GM21447 (cell line): Measurements from ENCODE around the gene PLCB4.

Experiments
- ATAC-seq: cut with Tn5 transposase; IDR thresholded peaks from one replicate; pipeline ENCODE4 v1.9.1; 2021; ENCODE audit not compliant: unreplicated experiment

Gene PLCB4

GRCh38 chr20:9166153-9166780 is 97.4 kb downstream of the PLCB4 start:
- no peak for ATAC-seq

- no peak for ATAC-seq
Measured at GRCh38 chr20:9169409-9169808, 100.5 kb downstream of the PLCB4 start.

- ATAC-seq: no peak
Measured at GRCh38 chr20:9172851-9173250, 104.0 kb downstream of the PLCB4 start.

GRCh38 chr20:9177278-9177677 is 108.4 kb downstream of the PLCB4 start:
- no peak for ATAC-seq

GRCh38 chr20:9179193-9179802 is 110.4 kb downstream of the PLCB4 start:
- ATAC-seq: no peak

- ATAC-seq: no peak
Measured at GRCh38 chr20:9179867-9180266, 111.0 kb downstream of the PLCB4 start.

- no peak for ATAC-seq
Measured at GRCh38 chr20:9180481-9181257, 111.8 kb downstream of the PLCB4 start.

GRCh38 chr20:9185511-9185910 is 116.6 kb downstream of the PLCB4 start:
- ATAC-seq: no peak

- no peak for ATAC-seq
Measured at GRCh38 chr20:9186396-9186795, 117.5 kb downstream of the PLCB4 start.

- ATAC-seq: no peak
Measured at GRCh38 chr20:9195031-9195430, 126.1 kb downstream of the PLCB4 start.

- ATAC-seq: no peak
Measured at GRCh38 chr20:9196110-9196509, 127.2 kb downstream of the PLCB4 start.

- no peak for ATAC-seq
Measured at GRCh38 chr20:9198460-9198859, 129.6 kb downstream of the PLCB4 start.

GRCh38 chr20:9200196-9200595 is 131.3 kb downstream of the PLCB4 start:
- no peak for ATAC-seq

GRCh38 chr20:9200620-9201019 is 131.7 kb downstream of the PLCB4 start:
- no peak for ATAC-seq

GRCh38 chr20:9202420-9203080 is 133.7 kb downstream of the PLCB4 start:
- no peak for ATAC-seq

- no peak for ATAC-seq
Measured at GRCh38 chr20:9203081-9203447, 134.2 kb downstream of the PLCB4 start.

- no peak for ATAC-seq
Measured at GRCh38 chr20:9204979-9205378, 136.1 kb downstream of the PLCB4 start.

- ATAC-seq: no peak
Measured at GRCh38 chr20:9206486-9206885, 137.6 kb downstream of the PLCB4 start.

- no peak for ATAC-seq
Measured at GRCh38 chr20:9207253-9207652, 138.4 kb downstream of the PLCB4 start.

GRCh38 chr20:9210356-9210755 is 141.5 kb downstream of the PLCB4 start:
- ATAC-seq: no peak

- ATAC-seq: no peak
Measured at GRCh38 chr20:9211016-9211760, 142.3 kb downstream of the PLCB4 start.
